SH-SY5Y (cell line): ENCODE measurements around the gene RANGRF.

Source experiments
- GATA2 ChIP-seq: IDR thresholded peaks from 2 replicates; pipeline ENCODE4 v1.6.1; 2011; ENCODE audit warnings: mild to moderate bottlenecking, low read depth, low read length
- GATA3 ChIP-seq: IDR thresholded peaks from 2 replicates; pipeline ENCODE4 v1.6.1; 2011; ENCODE audit warnings: low read depth, mild to moderate bottlenecking, low read length, moderate library complexity

DNA sequence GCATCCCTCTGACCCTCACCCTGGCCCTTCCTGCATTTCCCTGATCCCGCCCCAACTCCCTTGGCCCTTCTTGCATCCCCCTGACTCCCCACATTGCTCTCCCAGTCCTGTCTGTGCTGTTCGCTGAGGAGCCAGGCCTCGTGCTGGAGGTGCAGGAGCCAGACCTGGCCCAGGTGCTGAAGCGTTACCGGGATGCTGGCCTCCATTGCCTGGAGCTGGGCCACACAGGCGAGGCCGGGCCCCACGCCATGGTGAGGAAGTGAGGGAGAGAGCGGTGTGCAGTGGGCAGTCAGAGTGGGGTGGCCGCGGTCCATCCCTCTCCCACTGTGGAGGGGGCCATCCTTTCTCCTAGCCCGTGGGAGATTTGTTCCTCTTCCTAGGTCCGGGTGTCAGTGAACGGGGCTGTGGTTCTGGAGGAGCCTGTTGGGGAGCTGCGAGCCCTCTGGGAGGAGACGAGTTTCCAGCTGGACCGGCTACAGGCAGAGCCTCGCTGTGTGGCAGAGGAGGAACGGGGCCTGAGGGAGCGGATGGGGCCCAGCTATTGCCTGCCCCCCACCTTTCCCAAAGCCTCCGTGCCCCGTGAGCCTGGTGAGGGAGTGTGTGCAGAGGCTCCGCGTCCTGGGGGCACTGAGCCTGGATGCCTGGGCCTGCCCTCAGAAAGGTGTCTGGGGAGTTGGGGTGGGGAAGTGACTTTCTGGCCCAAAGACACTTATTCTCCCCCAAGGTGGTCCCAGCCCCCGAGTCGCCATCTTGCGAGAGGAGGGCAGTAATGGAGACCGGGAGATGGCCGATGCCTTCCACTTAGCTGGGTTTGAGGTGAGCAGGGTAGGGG, 21.6 kb upstream of the RANGRF start:
- TF ChIP-seq GATA3 (no peak), GATA2 (no peak)
